ENCODE data around the gene CCL25.
"Not testable (repeated sequence)": the region's sequence is repeated elsewhere in the genome, so short reads cannot be mapped to it uniquely, and the experiment has no call there.

Gene CCL25

GRCh38 chr19:8085598-8086408 lies 33.2 kb downstream of the CCL25 start:
- DNase-seq (ENCODE audit: low read depth): no peak

- no peak for DNase-seq (ENCODE audit: low read depth)
These were observed 34.3 kb downstream of the CCL25 start for GRCh38 chr19:8086849-8087248.

- DNase-seq (ENCODE audit: low read depth): no peak
These were observed 35.3 kb downstream of the CCL25 start for GRCh38 chr19:8087876-8088275.

DNA sequence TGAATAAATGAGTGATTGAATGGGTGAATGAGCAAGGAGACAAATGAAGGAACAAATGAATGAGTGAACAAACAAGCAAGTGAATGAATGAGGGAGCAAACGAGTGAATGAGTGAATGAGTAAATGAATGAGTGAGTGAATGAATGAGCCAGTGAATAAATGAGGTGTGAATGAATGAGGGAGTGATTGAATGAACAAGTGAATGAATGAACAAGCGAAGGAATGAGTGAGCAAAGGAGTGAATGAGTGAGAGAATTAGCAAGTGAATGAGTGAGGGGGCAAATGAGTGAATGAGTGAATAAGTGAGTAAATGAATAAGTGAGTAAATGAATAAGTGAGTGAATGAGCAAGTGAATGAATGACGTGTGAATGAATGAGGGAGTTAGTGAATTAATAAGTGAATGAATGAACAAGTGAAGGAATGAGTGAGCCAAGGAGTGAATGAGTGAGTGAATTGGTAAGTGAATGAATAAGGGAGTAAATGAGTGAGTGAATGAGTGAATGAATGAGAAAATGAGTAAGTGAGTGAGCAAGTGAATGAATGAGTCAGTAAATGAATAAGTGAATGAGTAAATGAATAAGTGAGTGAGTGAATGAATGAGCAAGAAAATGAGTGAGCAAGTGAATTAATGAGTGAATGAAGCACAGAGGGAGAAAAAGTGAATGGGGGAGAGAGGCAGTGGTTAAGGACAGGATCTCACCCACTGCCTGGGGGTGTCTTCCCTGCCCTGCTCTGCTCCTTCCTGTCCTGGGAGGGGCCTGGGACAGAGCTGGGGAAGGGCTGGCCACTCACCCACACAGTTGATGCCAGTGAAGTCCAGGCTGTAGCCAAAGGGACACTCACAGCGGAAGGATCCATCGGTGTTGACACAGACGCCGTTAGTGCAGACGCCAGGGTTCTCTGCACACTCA lies 36.4 kb downstream of the CCL25 start:
- no peak for DNase-seq (ENCODE audit: low read depth)

- DNase-seq (ENCODE audit: low read depth): no peak
These were observed 37.4 kb downstream of the CCL25 start for GRCh38 chr19:8089664-8090601.

DNA sequence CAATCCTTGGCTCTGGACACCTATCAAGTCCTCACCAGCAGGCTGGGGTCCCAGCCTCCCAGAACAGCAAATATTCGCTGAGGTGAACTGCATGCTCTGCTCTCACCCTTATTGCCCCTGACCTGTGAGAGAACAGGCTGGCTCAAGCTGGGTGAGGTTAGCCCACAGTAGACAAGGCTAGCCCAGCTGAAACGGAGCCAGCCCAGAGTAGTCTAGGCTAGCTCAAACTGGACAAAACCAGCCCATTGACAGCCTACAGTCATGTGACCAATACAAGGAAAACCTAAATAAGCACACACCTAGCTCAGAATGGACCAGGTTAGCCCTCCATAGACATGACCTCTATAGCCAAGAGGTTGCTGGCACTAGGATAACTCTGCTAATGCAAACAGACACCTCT lies 38.4 kb downstream of the CCL25 start:
- no peak for DNase-seq (ENCODE audit: low read depth)

GRCh38 chr19:8093740-8094139 lies 41.2 kb downstream of the CCL25 start:
- no peak for DNase-seq (ENCODE audit: low read depth)

DNA sequence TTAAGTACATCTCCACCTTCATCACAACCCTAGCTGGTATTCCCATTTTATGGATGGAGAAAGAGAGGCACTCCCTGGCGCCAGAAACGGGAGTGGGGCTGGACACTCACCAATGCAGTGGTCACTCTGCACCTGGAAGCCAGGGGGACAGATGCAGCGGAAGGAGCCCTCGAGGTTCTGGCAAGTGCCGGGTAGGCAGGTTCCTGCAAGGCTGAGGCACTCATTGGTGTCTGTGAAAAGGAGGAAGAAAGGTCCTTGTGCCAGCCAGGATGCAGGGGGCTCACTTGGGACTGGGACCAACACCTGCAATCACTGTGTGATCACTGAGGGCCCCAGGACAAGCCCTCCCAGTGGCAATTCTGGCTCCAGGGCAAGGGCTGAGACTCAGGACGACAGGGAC lies 41.8 kb downstream of the CCL25 start:
- no peak for DNase-seq (ENCODE audit: low read depth)

GRCh38 chr19:8095354-8095886 lies 42.9 kb downstream of the CCL25 start:
- DNase-seq (ENCODE audit: low read depth): no peak

- DNase-seq (ENCODE audit: low read depth): no peak
These were observed 43.5 kb downstream of the CCL25 start for GRCh38 chr19:8096071-8096470.

DNA sequence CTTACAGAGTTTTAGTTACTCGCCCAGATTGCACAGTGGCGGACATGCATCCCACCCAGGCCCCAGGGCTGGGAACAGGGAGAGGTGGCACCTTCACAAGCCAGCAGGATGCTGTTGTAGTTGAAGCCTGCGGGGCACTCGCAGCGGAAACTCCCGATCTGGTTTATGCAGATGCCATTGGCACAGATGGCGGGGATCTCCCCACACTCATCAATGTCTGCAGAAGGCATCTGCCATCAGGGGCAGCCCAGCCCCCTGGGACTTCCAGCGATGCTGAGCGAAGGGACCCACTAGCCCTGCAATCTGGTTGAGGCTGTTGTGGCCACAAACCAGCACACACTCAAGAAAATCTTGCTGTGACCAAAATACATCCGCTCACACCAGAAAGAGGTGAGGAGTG lies 44.6 kb downstream of the CCL25 start:
- DNase-seq (ENCODE audit: low read depth): no peak

- no peak for DNase-seq (ENCODE audit: low read depth)
These were observed 45.4 kb downstream of the CCL25 start for GRCh38 chr19:8097681-8098567.

- DNase-seq (ENCODE audit: low read depth): no peak
These were observed 48.8 kb downstream of the CCL25 start for GRCh38 chr19:8101311-8101710.

DNA sequence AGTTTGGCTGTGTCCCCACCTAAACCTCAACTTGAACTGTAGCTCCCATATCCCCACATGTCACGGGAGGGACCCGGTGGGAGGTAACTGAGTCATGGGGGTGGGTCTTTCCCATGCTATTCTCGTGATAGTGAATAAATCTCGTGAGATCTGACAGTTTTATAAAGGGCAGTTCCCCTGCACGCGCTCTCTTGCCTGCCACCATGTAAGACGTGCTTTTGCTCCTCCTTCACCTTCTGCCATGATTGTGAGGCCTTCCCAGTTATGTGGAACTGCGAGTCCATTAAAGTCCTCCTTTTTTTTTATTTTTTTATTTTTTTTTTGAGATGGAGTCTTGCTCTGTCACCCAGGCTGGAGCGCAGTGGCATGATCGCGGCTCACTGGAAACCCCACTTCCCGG lies 49.4 kb downstream of the CCL25 start:
- not testable (repeated sequence) for DNase-seq (ENCODE audit: low read depth)

GRCh38 chr19:8105471-8105870 lies 52.9 kb downstream of the CCL25 start:
- no peak for DNase-seq (ENCODE audit: low read depth)

GRCh38 chr19:8107301-8107903 lies 54.8 kb downstream of the CCL25 start:
- no peak for DNase-seq (ENCODE audit: low read depth)

- DNase-seq (ENCODE audit: low read depth): no peak
These were observed 56.2 kb downstream of the CCL25 start for GRCh38 chr19:8108560-8109445.

GRCh38 chr19:8109455-8109854 lies 56.9 kb downstream of the CCL25 start:
- no peak for DNase-seq (ENCODE audit: low read depth)
